Activated CD4-positive, alpha-beta T cell treated with anti-CD3 and anti-CD28 coated beads, Interleukin-2, amount 10 ng/mL, durations not matched to agents 7 days and 5 days (primary cell): ENCODE data around the gene ADORA2A. TPM values are rescaled to one million over a fixed set of nuclear protein-coding genes. Genes with fewer than 3 reads are reported as not detected.

ENCODE experiments used
- CTCF ChIA-PET: fragments of 350-600 bp; sonication (Branson Sonifier 250); formaldehyde crosslinking; loops from one replicate; lab custom pipeline; 2021; ENCODE audit warnings: antibody characterized with exemption; lab: Charles Lee
- POLR2A ChIA-PET: fragments of 350-600 bp; sonication (Branson Sonifier 250); formaldehyde crosslinking; loops from one replicate; lab custom pipeline; 2021; ENCODE audit warnings: antibody characterized with exemption; lab: Charles Lee
- DNase-seq: peaks from one replicate; pipeline ENCODE4 v3.0.0-alpha.2; 2020
- H3K27ac Mint-ChIP-seq: one replicate; pipeline ENCODE4 v1.8.0; 2021; ENCODE audit warnings: mild to moderate bottlenecking, moderate library complexity, mixed read lengths
- H3K27me3 Mint-ChIP-seq: one replicate; pipeline ENCODE4 v1.8.0; 2021; ENCODE audit warnings: mixed read lengths
- H3K36me3 Mint-ChIP-seq: one replicate; pipeline ENCODE4 v1.8.0; 2021; ENCODE audit warnings: low read depth, mixed read lengths
- H3K4me1 Mint-ChIP-seq: one replicate; pipeline ENCODE4 v1.8.0; 2021; ENCODE audit warnings: mixed read lengths
- H3K4me3 Mint-ChIP-seq: one replicate; pipeline ENCODE4 v1.8.0; 2021; ENCODE audit warnings: mild to moderate bottlenecking, moderate library complexity, mixed read lengths
- H3K9me3 Mint-ChIP-seq: one replicate; pipeline ENCODE4 v1.8.0; 2021; ENCODE audit warnings: mixed read lengths
- total RNA-seq, 2 experiments: library from RNA; stranded (reverse); gene quantifications; one replicate each; pipeline ENCODE4 v1.2.3, GENCODE V29; 2021

Gene ADORA2A
- total RNA-seq, 2 experiments from 2014 or later = 25.3 to 29.0 TPM

DNA sequence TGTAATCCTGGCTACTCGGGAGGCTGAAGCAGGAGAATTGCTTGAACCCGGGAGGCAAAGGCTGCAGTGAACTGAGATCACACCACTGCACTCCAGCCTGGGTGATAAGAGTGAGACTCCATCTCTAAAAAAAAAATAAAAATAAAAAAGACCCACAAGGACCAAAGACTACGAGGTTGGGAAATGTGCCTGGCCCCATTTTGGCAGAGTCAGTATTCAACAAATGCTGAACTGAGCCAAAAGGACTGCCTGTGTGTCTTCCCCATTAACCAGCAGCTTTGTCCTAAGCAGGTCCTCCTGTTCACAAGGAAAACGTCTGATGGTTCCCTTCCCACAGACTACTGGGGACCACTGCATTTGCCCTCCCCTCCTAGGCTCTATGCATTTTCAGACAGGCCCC lies 27.6 kb downstream of the ADORA2A start:
- CTCF ChIA-PET = interaction anchor here (0.7 to 1.5 kb wide), 2 partner anchors 38 to 297 kb away, joined by 3 to 4 read pairs; no protein-coding TSS in a partner anchor
- Mint-ChIP-seq H3K4me1 (peaks cover 9% of the 10 kb centered on the region), H3K36me3 (no peaks in the 10 kb centered on the region)

DNA sequence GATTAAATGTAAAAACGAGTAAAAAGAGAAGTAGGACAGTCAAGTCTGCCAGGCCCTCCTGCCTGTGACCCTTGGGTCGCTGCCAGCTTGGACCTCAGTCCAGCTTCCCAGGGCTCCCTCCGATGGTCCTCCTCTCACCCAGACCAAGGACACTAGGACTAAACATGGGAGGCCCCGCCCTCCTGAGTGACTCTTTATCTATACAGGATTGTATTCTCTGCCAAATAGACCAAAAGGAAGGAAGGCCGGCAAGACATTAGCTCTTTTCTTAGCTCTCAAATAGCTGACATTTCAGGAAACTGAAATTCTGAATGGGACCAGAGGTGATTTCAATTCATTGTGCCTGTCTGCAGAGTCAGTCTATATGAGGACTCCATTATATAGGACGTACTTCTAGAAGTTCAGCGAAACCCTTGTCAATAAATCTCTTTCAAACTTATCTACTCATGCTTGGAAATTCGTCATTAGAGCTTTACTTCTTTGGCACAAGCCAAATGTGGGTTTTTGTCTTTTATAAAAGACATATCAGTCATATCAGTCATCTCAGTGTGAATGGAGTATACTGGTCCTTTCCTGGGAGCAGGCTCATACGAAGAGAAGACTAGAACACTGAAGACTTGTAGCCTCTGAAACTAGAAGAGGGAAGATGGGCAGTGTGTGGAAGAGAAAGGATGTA lies 28.5 kb downstream of the ADORA2A start:
- peaks cover 11% of the 10 kb centered on the region for H3K4me1 Mint-ChIP-seq
- ChIA-PET POLR2A (no interaction called here), CTCF (interaction anchor here (0.8 to 1.6 kb wide), 4 partner anchors 9 to 39 kb away, joined by 3 read pairs; no protein-coding TSS in a partner anchor)
- no peaks in the 10 kb centered on the region for H3K36me3 Mint-ChIP-seq
- H3K27ac Mint-ChIP-seq = no peak overlapping the region
- peaks cover 3% of the 10 kb centered on the region for H3K9me3 Mint-ChIP-seq
- no peak for DNase-seq
- H3K4me3 Mint-ChIP-seq = no peak overlapping the region
- H3K27me3 Mint-ChIP-seq = no peaks in the 10 kb centered on the region

More for the DNA sequence above, 27.6 kb downstream of the ADORA2A start:
- POLR2A ChIA-PET = no interaction called here
- Mint-ChIP-seq H3K27me3 (no peaks in the 10 kb centered on the region), H3K4me3 (no peak overlapping the region), H3K9me3 (peaks cover 3% of the 10 kb centered on the region), H3K27ac (no peak overlapping the region)
- no peak for DNase-seq

DNA sequence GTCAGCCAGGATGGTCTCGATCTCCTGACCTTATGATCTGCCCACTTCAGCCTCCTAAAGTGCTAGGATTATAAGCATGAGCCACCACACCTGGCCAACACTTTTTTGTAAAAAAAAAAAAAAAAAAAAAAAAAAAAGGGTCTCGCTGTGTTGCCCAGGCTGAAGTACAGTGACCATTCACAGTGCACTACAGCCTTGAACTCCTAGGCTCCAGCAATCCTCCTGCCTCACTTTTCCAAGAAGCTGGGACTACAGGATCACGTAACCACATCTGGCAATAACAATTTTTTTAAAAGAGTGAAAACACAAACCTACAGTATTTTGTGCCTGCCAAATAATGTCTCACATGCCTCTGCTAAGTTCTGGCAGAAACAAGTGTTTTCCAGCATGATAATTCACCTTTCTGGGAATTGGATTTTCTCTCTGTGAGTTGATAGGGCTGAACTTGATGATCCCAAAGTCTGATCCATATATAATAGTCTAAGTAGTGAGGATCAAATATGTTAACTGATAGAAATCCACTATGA lies 30.6 kb downstream of the ADORA2A start:
- ChIA-PET CTCF (no interaction called here), POLR2A (no interaction called here)
- Mint-ChIP-seq H3K4me3 (no peak overlapping the region), H3K4me1 (peaks cover 12% of the 10 kb centered on the region), H3K27ac (no peak overlapping the region), H3K9me3 (no peaks in the 10 kb centered on the region), H3K36me3 (no peaks in the 10 kb centered on the region), H3K27me3 (no peaks in the 10 kb centered on the region)
- DNase-seq = no peak

DNA sequence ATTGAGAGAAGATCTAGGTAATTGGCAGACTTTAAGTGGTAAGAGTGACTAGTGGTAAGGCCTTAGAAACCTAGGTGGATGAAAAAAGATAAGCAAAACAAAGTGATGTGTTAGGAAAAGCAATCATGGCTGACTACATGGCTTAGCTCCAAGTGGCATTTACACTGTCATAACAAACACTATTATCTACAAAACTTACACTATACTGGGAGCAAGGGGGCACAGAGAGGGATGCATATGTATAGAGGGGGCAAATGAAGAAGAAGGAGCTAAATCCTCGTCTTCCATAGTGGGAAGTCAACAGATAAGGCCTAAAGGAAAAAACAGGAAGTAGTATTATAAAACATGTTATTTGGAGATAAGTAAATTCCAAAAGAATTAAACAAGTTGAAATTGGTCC lies 32.5 kb downstream of the ADORA2A start:
- H3K9me3 Mint-ChIP-seq = no peaks in the 10 kb centered on the region

DNA sequence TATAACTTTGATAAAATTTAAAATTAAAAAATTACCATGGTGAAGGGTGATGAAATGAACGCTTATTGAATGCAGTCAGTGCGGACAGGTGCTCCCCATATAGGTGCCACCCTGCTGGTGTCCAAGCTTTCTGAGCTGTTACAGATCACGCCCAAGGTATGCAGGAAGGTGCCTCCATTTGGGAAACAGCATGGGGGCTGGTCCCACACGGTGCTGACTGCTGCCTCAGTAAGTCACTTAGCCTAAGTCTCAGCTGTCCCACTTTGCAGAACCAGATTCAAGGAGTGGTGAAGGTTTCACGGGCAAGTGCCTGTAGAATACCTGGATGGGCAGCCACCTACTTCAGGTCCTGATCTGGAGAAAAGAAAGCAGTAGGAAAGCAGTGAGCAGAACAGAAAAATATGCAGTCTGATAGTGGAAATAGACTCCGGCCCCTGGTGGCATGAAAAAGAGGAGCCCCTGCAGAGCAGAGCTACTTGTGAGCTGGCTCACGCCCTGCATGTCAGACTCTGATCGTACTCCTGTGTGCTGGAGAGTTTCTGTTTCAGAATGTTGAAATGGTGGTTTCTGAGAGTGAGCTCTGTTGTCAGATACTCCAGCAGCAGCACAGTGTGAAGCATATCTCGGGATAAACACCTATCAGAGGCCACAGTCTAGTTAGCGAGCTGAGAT lies 33.2 kb downstream of the ADORA2A start:
- H3K27ac Mint-ChIP-seq = peak overlapping the region; percentile 57
- peaks cover 14% of the 10 kb centered on the region for H3K4me1 Mint-ChIP-seq
- no peak overlapping the region for H3K4me3 Mint-ChIP-seq
- H3K36me3 Mint-ChIP-seq = no peaks in the 10 kb centered on the region
- DNase-seq = no peak
- POLR2A ChIA-PET = no interaction called here
- no peaks in the 10 kb centered on the region for H3K27me3 Mint-ChIP-seq
- H3K9me3 Mint-ChIP-seq = no peaks in the 10 kb centered on the region
- CTCF ChIA-PET = interaction anchor here (0.7 to 1.4 kb wide), 5 partner anchors 9 to 38 kb away, joined by 3 to 5 read pairs (median 4); no protein-coding TSS in a partner anchor

More for the DNA sequence above, 32.5 kb downstream of the ADORA2A start:
- POLR2A ChIA-PET = no interaction called here
- peaks cover 12% of the 10 kb centered on the region for H3K4me1 Mint-ChIP-seq
- no peak overlapping the region for H3K4me3 Mint-ChIP-seq
- no peak overlapping the region for H3K27ac Mint-ChIP-seq
- H3K36me3 Mint-ChIP-seq = no peaks in the 10 kb centered on the region
- H3K27me3 Mint-ChIP-seq = no peaks in the 10 kb centered on the region
- CTCF ChIA-PET = interaction anchor here (1.3 to 1.4 kb wide), 2 partner anchors 10 to 13 kb away, joined by 4 to 5 read pairs; no protein-coding TSS in a partner anchor
- DNase-seq = no peak

DNA sequence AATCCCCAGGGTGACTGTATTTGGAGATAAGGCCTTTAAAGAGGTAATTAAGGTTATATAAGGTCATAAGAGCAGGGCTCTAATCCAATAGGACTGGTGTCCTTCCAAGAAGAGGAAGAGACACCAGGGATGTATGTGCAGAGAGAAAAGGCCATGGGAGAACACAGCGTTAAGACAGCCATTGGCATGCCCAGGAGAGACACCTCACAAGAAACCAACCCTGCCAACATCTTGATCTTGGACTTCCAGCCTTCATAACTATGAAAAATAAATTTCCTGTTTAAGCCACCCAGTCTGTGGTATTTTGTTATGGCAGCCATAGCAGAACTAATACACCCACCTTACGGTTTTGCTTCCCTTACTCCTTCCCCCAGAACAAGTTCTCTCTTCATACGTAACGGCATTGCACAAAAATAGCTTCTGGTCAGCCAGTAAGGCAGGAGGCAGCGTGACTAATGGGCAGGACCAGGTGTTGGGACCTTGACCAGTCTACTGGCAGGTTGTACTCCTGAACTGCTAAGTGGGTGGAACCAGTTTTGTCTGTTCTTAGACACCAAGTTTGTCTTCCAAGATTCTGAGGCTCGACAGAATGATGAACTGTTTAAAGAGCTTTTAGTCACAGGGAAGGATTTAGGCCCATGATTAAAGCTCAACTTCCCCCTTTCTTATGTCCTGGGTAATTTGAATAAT lies 35.8 kb downstream of the ADORA2A start:
- H3K9me3 Mint-ChIP-seq = no peaks in the 10 kb centered on the region
- DNase-seq = no peak
- POLR2A ChIA-PET = interaction anchor here (0.6 kb wide), 1 partner anchor 11 kb away, joined by 3 read pairs; no protein-coding TSS in a partner anchor
- CTCF ChIA-PET = interaction anchor here (0.6 to 1.0 kb wide), 4 partner anchors 13 to 93 kb away, joined by 3 to 4 read pairs (median 4); no protein-coding TSS in a partner anchor
- no peak overlapping the region for H3K27ac Mint-ChIP-seq
- H3K4me1 Mint-ChIP-seq = peaks cover 14% of the 10 kb centered on the region
- no peaks in the 10 kb centered on the region for H3K27me3 Mint-ChIP-seq
- H3K4me3 Mint-ChIP-seq = no peak overlapping the region
- H3K36me3 Mint-ChIP-seq = no peaks in the 10 kb centered on the region

DNA sequence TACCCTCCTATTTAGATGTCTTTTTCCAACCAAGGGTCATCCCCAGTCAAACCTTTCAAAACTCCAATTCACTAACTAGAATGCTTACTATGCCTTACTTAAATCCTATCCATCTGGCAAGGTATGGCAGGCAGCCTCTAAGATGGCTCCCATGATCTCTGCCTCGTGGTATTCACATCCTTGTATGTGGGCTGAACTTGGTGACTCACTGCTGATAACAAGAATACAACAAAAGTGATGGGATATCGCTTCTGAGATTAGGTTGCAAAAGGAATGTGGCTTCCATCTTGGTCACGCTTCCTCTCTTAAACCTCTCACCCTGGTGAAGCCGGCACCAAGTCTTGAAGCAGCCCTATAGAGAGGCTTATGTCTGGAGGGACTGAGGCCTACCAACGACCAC lies 38.2 kb downstream of the ADORA2A start:
- DNase-seq = no peak
- Mint-ChIP-seq H3K4me1 (peaks cover 6% of the 10 kb centered on the region), H3K36me3 (no peaks in the 10 kb centered on the region), H3K9me3 (no peaks in the 10 kb centered on the region), H3K27me3 (no peaks in the 10 kb centered on the region), H3K27ac (no peak overlapping the region), H3K4me3 (no peak overlapping the region)
- POLR2A ChIA-PET = no interaction called here
- CTCF ChIA-PET = interaction anchor here (1.0 to 1.1 kb wide), 2 partner anchors 11 to 21 kb away, joined by 3 read pairs; no protein-coding TSS in a partner anchor

DNA sequence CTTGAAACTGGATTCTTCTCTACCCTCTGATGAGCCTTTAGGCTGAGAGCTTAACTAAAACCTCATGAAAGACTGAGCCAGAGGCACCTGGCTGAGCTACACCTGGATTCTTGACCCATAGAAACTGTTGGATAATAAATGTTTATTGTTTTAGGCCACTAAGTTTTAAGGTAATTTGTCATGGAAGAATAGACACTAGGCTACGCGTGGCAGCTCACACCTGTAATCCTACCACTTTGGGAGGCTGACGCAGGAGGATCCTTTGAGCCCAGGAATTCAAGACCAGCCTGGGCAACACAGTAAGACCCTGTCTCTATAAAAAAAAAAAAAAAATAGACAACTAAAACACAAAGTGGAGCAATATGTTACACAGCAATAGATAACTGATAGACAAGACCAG lies 38.6 kb downstream of the ADORA2A start:
- ChIA-PET POLR2A (no interaction called here), CTCF (interaction anchor here (0.6 to 1.1 kb wide), 5 partner anchors 10 to 55 kb away, joined by 3 to 4 read pairs (median 3); no protein-coding TSS in a partner anchor)
- H3K4me3 Mint-ChIP-seq = no peak overlapping the region
- H3K4me1 Mint-ChIP-seq = peaks cover 2% of the 10 kb centered on the region
- no peaks in the 10 kb centered on the region for H3K27me3 Mint-ChIP-seq
- DNase-seq = no peak
- no peak overlapping the region for H3K27ac Mint-ChIP-seq
- H3K9me3 Mint-ChIP-seq = no peaks in the 10 kb centered on the region
- H3K36me3 Mint-ChIP-seq = no peaks in the 10 kb centered on the region

DNA sequence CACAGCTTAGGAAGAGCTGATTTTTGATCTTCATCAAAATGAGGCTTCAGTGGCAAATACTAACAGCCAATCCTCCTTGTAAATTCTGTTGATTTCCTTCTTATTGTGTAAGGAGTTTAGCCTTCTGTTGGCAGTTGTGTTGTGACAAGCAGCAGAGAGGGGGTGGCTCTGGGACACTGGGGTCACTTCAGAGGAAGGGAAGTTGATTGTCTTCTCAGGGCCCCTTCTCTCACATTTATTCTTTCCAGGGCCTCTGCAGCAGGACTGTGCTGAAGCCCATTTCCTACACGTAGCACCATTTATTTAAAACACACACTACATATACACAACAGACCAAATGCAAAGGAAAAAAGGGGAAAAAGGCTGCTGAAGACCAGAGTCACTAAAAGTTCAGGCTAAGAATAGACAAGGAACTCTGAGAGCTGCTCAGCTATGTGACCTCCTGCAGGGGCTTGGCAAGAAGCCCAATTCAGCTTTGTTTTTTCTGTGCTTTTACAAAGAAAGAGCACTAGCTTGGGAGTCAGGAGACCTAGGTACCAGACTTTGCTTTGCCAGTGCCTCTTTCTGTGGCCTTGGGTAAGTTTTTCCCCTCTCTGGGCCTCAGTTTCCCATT lies 39.4 kb downstream of the ADORA2A start:
- POLR2A ChIA-PET = no interaction called here
- no peak for DNase-seq
- H3K4me3 Mint-ChIP-seq = no peak overlapping the region
- peaks cover 2% of the 10 kb centered on the region for H3K4me1 Mint-ChIP-seq
- H3K27me3 Mint-ChIP-seq = no peaks in the 10 kb centered on the region
- no peak overlapping the region for H3K27ac Mint-ChIP-seq
- CTCF ChIA-PET = interaction anchor here (0.6 to 1.2 kb wide), 5 partner anchors 9 to 55 kb away, joined by 3 to 4 read pairs (median 3); no protein-coding TSS in a partner anchor
- no peaks in the 10 kb centered on the region for H3K36me3 Mint-ChIP-seq
- no peaks in the 10 kb centered on the region for H3K9me3 Mint-ChIP-seq

DNA sequence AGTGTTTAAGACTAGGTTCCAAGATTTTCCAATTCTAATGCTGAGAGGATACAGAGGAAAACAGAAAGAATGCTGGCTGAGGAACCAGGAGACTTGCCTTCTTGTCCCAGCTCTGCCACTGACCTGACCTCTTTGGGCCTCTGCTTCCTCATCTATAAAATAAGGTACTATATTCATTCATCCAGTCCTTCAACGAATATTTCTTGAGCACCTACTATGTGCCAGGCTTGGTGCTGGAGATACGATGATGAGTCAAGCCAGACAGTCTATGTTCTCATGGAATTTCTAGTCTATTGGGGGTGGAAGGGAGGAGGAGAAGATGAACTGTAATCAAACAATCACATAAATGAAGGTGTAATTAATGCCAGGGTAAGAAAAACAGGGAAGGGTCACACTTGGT lies 39.9 kb downstream of the ADORA2A start:
- Mint-ChIP-seq H3K27me3 (no peaks in the 10 kb centered on the region), H3K4me3 (no peak overlapping the region)
- CTCF ChIA-PET = interaction anchor here (1.2 kb wide), 1 partner anchor 29 kb away, joined by 3 read pairs; no protein-coding TSS in a partner anchor

DNA sequence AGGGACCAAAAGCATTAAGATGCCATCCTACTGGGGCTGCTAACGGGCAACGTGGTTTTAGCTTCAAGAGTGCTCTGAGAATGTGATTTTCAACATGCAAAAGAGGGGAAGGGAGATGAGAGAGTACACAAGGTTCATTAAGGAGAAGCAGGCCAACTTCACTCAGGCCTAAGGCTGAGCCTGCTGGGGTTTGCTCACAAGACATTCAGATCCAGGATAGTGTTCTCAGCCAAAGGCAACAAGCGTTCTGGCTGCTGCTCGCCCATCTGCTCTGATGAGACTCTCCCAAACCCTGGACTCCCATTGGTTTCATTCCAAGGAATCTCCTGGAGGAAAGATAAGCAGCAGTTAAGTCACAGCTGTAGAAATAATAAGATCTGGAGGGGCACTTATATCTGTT lies 44.2 kb downstream of the ADORA2A start:
- H3K4me1 Mint-ChIP-seq = no peaks in the 10 kb centered on the region
- no peaks in the 10 kb centered on the region for H3K27me3 Mint-ChIP-seq
- DNase-seq = no peak
- H3K4me3 Mint-ChIP-seq = no peak overlapping the region
- ChIA-PET CTCF (interaction anchor here (0.9 to 1.4 kb wide), 4 partner anchors 9 to 19 kb away, joined by 3 to 4 read pairs (median 3); no protein-coding TSS in a partner anchor), POLR2A (no interaction called here)
- no peak overlapping the region for H3K27ac Mint-ChIP-seq
- H3K9me3 Mint-ChIP-seq = peaks cover 4% of the 10 kb centered on the region
- no peaks in the 10 kb centered on the region for H3K36me3 Mint-ChIP-seq

More for the DNA sequence above, 39.9 kb downstream of the ADORA2A start:
- H3K4me1 Mint-ChIP-seq = peaks cover 2% of the 10 kb centered on the region
- POLR2A ChIA-PET = no interaction called here
- no peaks in the 10 kb centered on the region for H3K36me3 Mint-ChIP-seq
- no peak for DNase-seq
- no peak overlapping the region for H3K27ac Mint-ChIP-seq
- H3K9me3 Mint-ChIP-seq = no peaks in the 10 kb centered on the region

DNA sequence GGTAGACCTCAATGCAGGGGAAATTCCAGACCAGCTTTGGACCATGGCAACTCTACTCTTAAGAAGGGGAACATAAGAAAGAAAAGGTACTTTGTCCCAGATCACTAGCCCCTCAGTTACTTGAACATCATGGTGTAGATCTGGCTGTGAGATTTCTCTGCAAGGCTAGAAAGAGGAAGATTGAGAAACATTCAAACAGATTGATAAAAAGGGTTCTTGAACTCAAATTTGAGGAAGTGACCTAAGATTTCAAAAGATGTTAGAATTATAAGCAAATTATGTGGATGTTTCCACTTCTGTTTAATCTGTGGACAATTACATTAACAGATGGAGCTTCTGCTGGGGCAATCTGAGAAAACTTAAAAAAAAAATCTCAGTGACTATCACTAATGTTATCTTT lies 45.9 kb downstream of the ADORA2A start:
- ChIA-PET CTCF (no interaction called here), POLR2A (no interaction called here)
- no peak overlapping the region for H3K27ac Mint-ChIP-seq
- no peak for DNase-seq
- H3K4me1 Mint-ChIP-seq = no peaks in the 10 kb centered on the region
- H3K9me3 Mint-ChIP-seq = peaks cover 7% of the 10 kb centered on the region
- no peaks in the 10 kb centered on the region for H3K36me3 Mint-ChIP-seq
- no peaks in the 10 kb centered on the region for H3K27me3 Mint-ChIP-seq
- H3K4me3 Mint-ChIP-seq = no peak overlapping the region
